AML-193 (cell line): ENCODE measurements around the gene ITGA2B.
"Not testable (repeated sequence)": the region's sequence is repeated elsewhere in the genome, so short reads cannot be mapped to it uniquely, and the experiment has no call there.

Source experiments
- DNase-seq, 2 experiments: peaks; one replicate each; lab custom pipeline; 2025; lab: John Stamatoyannopoulos, UW

The ITGA2B gene

GRCh38 chr17:44390250-44390870 lies 911 bp upstream of the ITGA2B start:
- no peak for DNase-seq

GRCh38 chr17:44389723-44390202 lies 314 bp upstream of the ITGA2B start:
- DNase-seq = peak; percentile 35

- DNase-seq = no peak
Observed at GRCh38 chr17:44387804-44388203, 1.6 kb downstream of the ITGA2B start.

- DNase-seq = no peak
Observed at GRCh38 chr17:44386182-44386525, 3.3 kb downstream of the ITGA2B start.

GRCh38 chr17:44385287-44386181 lies 3.9 kb downstream of the ITGA2B start:
- DNase-seq = peak; percentile 85 to 86

GRCh38 chr17:44384823-44385286 lies 4.6 kb downstream of the ITGA2B start:
- no peak for DNase-seq

GRCh38 chr17:44384281-44384822 lies 5.1 kb downstream of the ITGA2B start:
- DNase-seq = no peak

GRCh38 chr17:44383861-44384260 lies 5.6 kb downstream of the ITGA2B start:
- no peak for DNase-seq

- no peak for DNase-seq
Observed at GRCh38 chr17:44383363-44383762, 6.1 kb downstream of the ITGA2B start.

- no peak for DNase-seq
Observed at GRCh38 chr17:44382917-44383316, 6.5 kb downstream of the ITGA2B start.

- DNase-seq = no peak
Observed at GRCh38 chr17:44381810-44382305, 7.6 kb downstream of the ITGA2B start.

GRCh38 chr17:44380767-44381166 lies 8.7 kb downstream of the ITGA2B start:
- DNase-seq = no peak

- no peak for DNase-seq
Observed at GRCh38 chr17:44379887-44380286, 9.6 kb downstream of the ITGA2B start.

GRCh38 chr17:44378171-44378705 lies 11.2 kb downstream of the ITGA2B start:
- DNase-seq = no peak

GRCh38 chr17:44376779-44377178 lies 12.7 kb downstream of the ITGA2B start:
- DNase-seq = no peak

- DNase-seq = no peak
Observed at GRCh38 chr17:44376124-44376523, 13.3 kb downstream of the ITGA2B start.

GRCh38 chr17:44375196-44376017 lies 14.0 kb downstream of the ITGA2B start:
- DNase-seq = no peak

- DNase-seq = no peak
Observed at GRCh38 chr17:44374306-44375195, 14.9 kb downstream of the ITGA2B start.

- DNase-seq = no peak
Observed at GRCh38 chr17:44372036-44372435, 17.4 kb downstream of the ITGA2B start.

- not testable (repeated sequence) for DNase-seq
Observed at GRCh38 chr17:44369414-44370023, 19.9 kb downstream of the ITGA2B start.
